CD4-positive, alpha-beta memory T cell (primary cell): ENCODE measurements around the gene CST6. TPM values are rescaled to one million over a fixed set of nuclear protein-coding genes. Genes with fewer than 3 reads are reported as not detected.

Experiments used
- CTCF ChIA-PET: fragments of 350-600 bp; sonication (Branson Sonifier 250); formaldehyde crosslinking; loops from one replicate; lab custom pipeline; 2021; ENCODE audit warnings: inconsistent platforms; ENCODE audit not compliant: partially characterized antibody; lab: Charles Lee
- POLR2A ChIA-PET: fragments of 350-600 bp; sonication (Branson Sonifier 250); formaldehyde crosslinking; loops from one replicate; lab custom pipeline; 2021; ENCODE audit not compliant: partially characterized antibody; lab: Charles Lee
- DNase-seq, 5 donors: peaks; one replicate each; pipeline versions ENCODE4 v3.0.0 to v3.0.0-alpha.2; 2020 to 2022; ENCODE audit warnings: mixed read lengths in 1 of 5
- H3K27ac ChIP-seq: one replicate; pipeline ENCODE4 v1.7.0; 2013; ENCODE audit warnings: low read depth, low read length
- H3K27me3 ChIP-seq: 2 replicates; pipeline ENCODE4 v1.7.0; 2013; ENCODE audit warnings: mild to moderate bottlenecking, low read length, moderate library complexity; ENCODE audit not compliant: insufficient read depth
- H3K36me3 ChIP-seq: 2 replicates; pipeline ENCODE4 v1.7.0; 2013; ENCODE audit warnings: mild to moderate bottlenecking, low read length, moderate library complexity; ENCODE audit not compliant: insufficient read depth
- H3K4me1 ChIP-seq: 2 replicates; pipeline ENCODE4 v1.7.0; 2013; ENCODE audit warnings: mild to moderate bottlenecking, low read length, moderate library complexity; ENCODE audit not compliant: insufficient read depth
- H3K4me3 ChIP-seq, 2 donors: one replicate each; pipeline ENCODE4 v1.7.0; 2013; ENCODE audit warnings: low read length in 2 of 2, mild to moderate bottlenecking in 1 of 2
- H3K9me3 ChIP-seq, 2 donors: one replicate each; pipeline ENCODE4 v1.7.0; 2013; ENCODE audit warnings: low read length in 2 of 2, control low read depth in 1 of 2; ENCODE audit not compliant: control insufficient read depth in 1 of 2
- H3K27ac Mint-ChIP-seq, 7 donors: one replicate each; pipeline ENCODE4 v1.8.0; 2020 to 2021; ENCODE audit warnings: mixed read lengths in 7 of 7, mild to moderate bottlenecking in 6 of 7, inconsistent platforms in 3 of 7, moderate library complexity in 3 of 7
- H3K27me3 Mint-ChIP-seq, 2 donors: one replicate each; pipeline ENCODE4 v1.8.0; 2020 to 2021; ENCODE audit warnings: mixed read lengths in 2 of 2
- H3K36me3 Mint-ChIP-seq, 2 donors: one replicate each; pipeline ENCODE4 v1.8.0; 2020 to 2021; ENCODE audit warnings: mixed read lengths in 2 of 2, inconsistent platforms in 1 of 2, mild to moderate bottlenecking in 1 of 2
- H3K4me1 Mint-ChIP-seq, 4 donors: one replicate each; pipeline ENCODE4 v1.8.0; 2020 to 2021; ENCODE audit warnings: mixed read lengths in 4 of 4, mild to moderate bottlenecking in 1 of 4
- H3K4me3 Mint-ChIP-seq, 8 donors: one replicate each; pipeline ENCODE4 v1.8.0; 2020 to 2021; ENCODE audit warnings: mixed read lengths in 8 of 8, mild to moderate bottlenecking in 7 of 8, moderate library complexity in 6 of 8, inconsistent platforms in 3 of 8
- H3K9me3 Mint-ChIP-seq, 8 donors: one replicate each; pipeline ENCODE4 v1.8.0; 2020 to 2021; ENCODE audit warnings: mixed read lengths in 8 of 8, mild to moderate bottlenecking in 5 of 8, inconsistent platforms in 3 of 8, moderate library complexity in 1 of 8
- intact Hi-C: fragments of 100-400 bp; cut with micrococcal nuclease; formaldehyde crosslinking; loops from one replicate; pipeline ENCODE4 v1.15.1; 2023
- polyA plus RNA-seq, 2 donors: library from polyadenylated mRNA; unstranded; fragments of 300-500 nt; fragmentation: Illumina TruSeq; gene quantifications; one replicate each; pipeline ENCODE4 v1.2.3, GENCODE V29; 2021
- total RNA-seq, 2 experiments: library from RNA; stranded (reverse); gene quantifications; one replicate each; pipeline ENCODE4 v1.2.3, GENCODE V29; 2021

Gene CST6
- total and polyA plus RNA-seq, 4 experiments from 2014 or later: not detected

DNA sequence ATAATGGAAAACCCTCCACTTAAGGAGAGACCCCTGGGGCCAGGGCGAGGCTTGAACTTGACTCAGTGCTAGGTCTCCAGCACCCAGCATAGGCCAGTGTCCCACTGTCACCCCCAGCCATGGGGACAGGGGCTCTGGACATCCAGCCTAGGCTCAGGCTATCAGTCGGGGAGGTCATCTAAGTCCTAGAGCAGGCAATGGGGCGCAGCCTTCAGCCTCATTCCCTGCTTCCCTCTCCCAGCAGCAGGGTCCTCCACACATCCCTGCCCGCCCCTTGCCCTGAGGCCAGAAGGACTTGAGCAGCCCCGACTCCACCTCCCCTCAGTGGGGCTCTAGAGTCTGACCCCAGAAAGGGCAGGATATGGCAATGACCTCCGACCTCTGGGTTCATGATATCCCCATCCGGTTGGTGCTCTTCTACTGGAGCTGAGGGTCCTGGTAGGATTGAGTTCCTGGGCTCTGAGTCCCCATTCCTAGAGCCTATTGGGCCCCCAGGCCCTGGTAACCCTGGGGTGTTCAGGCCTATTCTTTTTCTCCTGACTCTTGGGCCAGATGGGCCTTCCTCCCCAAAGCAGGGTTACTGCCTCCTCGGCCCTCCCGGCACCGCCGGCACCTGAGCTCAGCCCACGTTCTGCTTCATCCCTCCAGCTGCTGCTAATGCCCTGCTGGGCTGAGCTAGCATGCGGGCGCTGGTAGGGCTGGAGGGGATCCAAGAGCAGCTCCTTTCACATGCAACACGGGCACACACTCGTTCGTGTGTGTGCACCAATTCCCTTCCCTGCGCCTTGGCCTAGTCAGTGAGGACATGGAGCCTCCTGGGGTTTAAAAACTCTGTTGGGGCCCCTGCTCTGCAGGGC, 4.4 kb downstream of the CST6 start:
- Histone ChIP-seq H3K27ac (no peak overlapping the region), H3K27me3 (peaks cover 13% of the 10 kb centered on the region), H3K36me3 (no peaks in the 10 kb centered on the region), H3K9me3 (no peaks in the 10 kb centered on the region), H3K4me1 (no peaks in the 10 kb centered on the region), H3K4me3 (no peak overlapping the region)
- intact Hi-C loops: no loop called here
- Mint-ChIP-seq H3K27ac (no peak overlapping the region), H3K4me1 (peaks cover 0 to 4% (median under 1%) of the 10 kb centered on the region in 4 donors), H3K4me3 (no peak overlapping the region), H3K27me3 (peaks cover 4 to 10% of the 10 kb centered on the region in 2 donors), H3K9me3 (no peaks in the 10 kb centered on the region), H3K36me3 (no peaks in the 10 kb centered on the region)
- POLR2A ChIA-PET: no interaction called here
- CTCF ChIA-PET: no interaction called here
- no peak for DNase-seq

DNA sequence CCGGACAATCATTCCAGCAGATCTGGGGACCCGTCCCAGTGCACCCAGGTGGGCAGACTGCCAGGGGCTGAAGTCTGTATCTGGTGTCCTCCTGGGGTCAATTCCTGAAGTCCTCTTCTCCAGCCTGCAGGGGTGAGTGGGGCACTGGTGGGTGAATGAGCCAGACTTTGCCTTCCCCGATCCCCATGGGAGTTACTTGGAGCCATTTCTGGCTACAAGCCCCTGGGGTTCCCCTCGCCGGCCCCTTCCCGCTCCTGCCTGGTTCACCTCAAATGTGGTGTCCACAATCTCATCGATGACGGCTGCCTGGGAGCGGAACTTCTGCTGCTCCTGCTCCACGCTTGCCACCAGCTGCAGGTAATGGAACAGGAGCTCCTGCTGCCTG, 5.0 kb downstream of the CST6 start:
- CTCF ChIA-PET: no interaction called here
- intact Hi-C loops: no loop called here

DNA sequence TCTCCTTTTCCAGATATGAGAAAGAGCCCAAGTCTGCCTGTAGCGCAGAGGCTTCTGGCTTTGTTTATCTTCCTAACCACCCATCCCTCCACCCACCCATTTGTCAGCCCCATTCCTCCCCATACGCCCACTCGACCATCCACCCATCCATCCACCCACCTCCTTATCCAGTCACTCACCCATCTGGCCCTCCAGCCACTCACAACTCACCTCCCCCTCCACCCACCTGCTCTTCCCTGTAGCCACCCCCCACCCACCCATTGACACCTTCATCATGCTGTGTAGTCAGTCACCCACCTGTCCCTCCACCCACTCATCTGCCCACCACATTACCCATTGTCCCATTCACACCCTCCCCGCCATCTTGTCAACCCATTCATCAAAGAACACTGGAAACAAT, 5.5 kb downstream of the CST6 start:
- CTCF ChIA-PET: no interaction called here
- Histone ChIP-seq H3K27me3 (peaks cover 8% of the 10 kb centered on the region), H3K36me3 (no peaks in the 10 kb centered on the region), H3K4me3 (no peak overlapping the region), H3K27ac (no peak overlapping the region), H3K9me3 (no peaks in the 10 kb centered on the region), H3K4me1 (peaks cover 2% of the 10 kb centered on the region)
- POLR2A ChIA-PET: no interaction called here
- Mint-ChIP-seq H3K36me3 (no peaks in the 10 kb centered on the region), H3K27me3 (peaks cover 4 to 10% of the 10 kb centered on the region in 2 donors), H3K27ac (no peak overlapping the region), H3K4me3 (no peak overlapping the region), H3K9me3 (no peaks in the 10 kb centered on the region), H3K4me1 (peaks cover under 1 to 4% (median 1%) of the 10 kb centered on the region in 4 donors)
- DNase-seq: no peak
- intact Hi-C loops: no loop called here

More for the DNA sequence above, 5.0 kb downstream of the CST6 start:
- POLR2A ChIA-PET: no interaction called here
- no peaks in the 10 kb centered on the region for H3K36me3 ChIP-seq
- H3K27ac ChIP-seq: no peak overlapping the region
- H3K27me3 ChIP-seq: peaks cover 8% of the 10 kb centered on the region
- Mint-ChIP-seq H3K4me3 (no peak overlapping the region), H3K36me3 (no peaks in the 10 kb centered on the region), H3K9me3 (no peaks in the 10 kb centered on the region), H3K4me1 (peaks cover 0 to 4% (median under 1%) of the 10 kb centered on the region in 4 donors), H3K27me3 (peaks cover 4 to 10% of the 10 kb centered on the region in 2 donors), H3K27ac (no peak overlapping the region)
- no peaks in the 10 kb centered on the region for H3K9me3 ChIP-seq
- H3K4me1 ChIP-seq: no peaks in the 10 kb centered on the region
- H3K4me3 ChIP-seq: no peak overlapping the region
- no peak for DNase-seq

GRCh38 chr11:66020212-66020611, 8.4 kb downstream of the CST6 start:
- H3K9me3 Mint-ChIP-seq: no peaks in the 10 kb centered on the region
- H3K36me3 ChIP-seq: no peaks in the 10 kb centered on the region
- H3K4me3 ChIP-seq: no peak overlapping the region
- DNase-seq: no peak
- H3K36me3 Mint-ChIP-seq: no peaks in the 10 kb centered on the region
- H3K27ac ChIP-seq: no peak overlapping the region
- CTCF ChIA-PET: interaction anchor here (1.7 kb wide), 1 partner anchor 24 kb away, joined by 4 read pairs; no protein-coding TSS in a partner anchor
- no peak overlapping the region for H3K4me3 Mint-ChIP-seq
- H3K4me1 ChIP-seq: peaks cover 6% of the 10 kb centered on the region
- peaks cover 4 to 6% of the 10 kb centered on the region in 2 donors for H3K27me3 Mint-ChIP-seq
- H3K27ac Mint-ChIP-seq: no peak overlapping the region
- intact Hi-C loops: no loop called here
- H3K9me3 ChIP-seq: no peaks in the 10 kb centered on the region
- H3K4me1 Mint-ChIP-seq: peaks cover 0 to 9% (median 6%) of the 10 kb centered on the region in 4 donors
- POLR2A ChIA-PET: no interaction called here
- H3K27me3 ChIP-seq: no peaks in the 10 kb centered on the region

DNA sequence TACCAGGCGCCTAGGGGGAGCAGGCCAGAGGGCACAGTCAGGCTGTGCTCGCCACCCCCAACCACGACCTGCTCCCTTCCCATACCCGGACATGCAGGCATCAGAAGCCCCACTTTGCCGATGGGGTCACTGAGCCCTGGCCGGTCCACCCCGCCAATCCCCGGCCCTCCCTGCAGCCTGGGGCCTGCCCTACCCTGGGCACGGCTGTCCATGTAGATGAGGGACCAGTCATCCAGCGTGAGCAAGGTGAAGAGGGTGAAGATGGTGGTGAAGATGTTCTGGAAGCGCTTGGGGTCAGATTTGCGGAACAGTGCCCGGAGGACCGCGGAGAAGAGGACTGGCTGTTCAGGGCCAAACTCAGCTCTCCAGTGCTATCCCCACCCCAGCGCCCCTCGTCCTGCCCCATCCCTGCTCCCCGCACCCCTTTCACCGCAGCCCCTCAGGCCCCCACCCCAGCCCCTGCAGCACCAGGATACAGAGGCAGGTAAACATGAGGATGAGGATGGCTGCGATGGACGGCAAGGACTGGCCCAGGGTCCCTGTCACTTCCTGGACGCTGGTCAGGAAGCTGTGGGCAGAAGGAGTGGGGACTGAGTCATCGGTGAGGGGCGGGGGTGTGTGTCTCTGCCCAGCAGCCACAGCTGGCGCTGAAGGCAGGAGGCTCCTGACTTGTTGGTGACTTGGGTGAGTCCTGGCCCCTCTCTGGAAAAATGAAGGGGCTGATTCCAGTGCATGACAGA, 9.0 kb downstream of the CST6 start:
- Histone ChIP-seq H3K4me3 (no peak overlapping the region), H3K4me1 (peaks cover 6% of the 10 kb centered on the region), H3K9me3 (no peaks in the 10 kb centered on the region), H3K36me3 (no peaks in the 10 kb centered on the region), H3K27ac (no peak overlapping the region), H3K27me3 (no peaks in the 10 kb centered on the region)
- H3K9me3 Mint-ChIP-seq: no peaks in the 10 kb centered on the region
- DNase-seq: no peak
- peak overlapping the region in 1 of 7 donors; percentile 86 for H3K27ac Mint-ChIP-seq
- H3K27me3 Mint-ChIP-seq: peaks cover 4 to 6% of the 10 kb centered on the region in 2 donors
- no peaks in the 10 kb centered on the region for H3K36me3 Mint-ChIP-seq
- peaks cover 0 to 9% (median 6%) of the 10 kb centered on the region in 4 donors for H3K4me1 Mint-ChIP-seq
- ChIA-PET POLR2A (no interaction called here), CTCF (interaction anchor here (1.7 kb wide), 1 partner anchor 10 kb away, joined by 4 read pairs; no protein-coding TSS in a partner anchor)
- intact Hi-C loops: no loop called here
- peak overlapping the region in 1 of 8 donors; percentile 50 for H3K4me3 Mint-ChIP-seq

GRCh38 chr11:66022401-66023185, 10.8 kb downstream of the CST6 start:
- Histone ChIP-seq H3K4me3 (no peak overlapping the region), H3K4me1 (peaks cover 6% of the 10 kb centered on the region), H3K27me3 (no peaks in the 10 kb centered on the region), H3K9me3 (no peaks in the 10 kb centered on the region), H3K36me3 (no peaks in the 10 kb centered on the region), H3K27ac (no peak overlapping the region)
- intact Hi-C loops: loop anchor here (1.0 kb wide), 2 partner anchors 33 to 204 kb away; no protein-coding TSS in a partner anchor
- Mint-ChIP-seq H3K27me3 (peaks cover 4 to 6% of the 10 kb centered on the region in 2 donors), H3K9me3 (no peaks in the 10 kb centered on the region), H3K4me3 (peak overlapping the region in 4 of 8 donors; percentile 33 to 72 (median 56)), H3K27ac (peak overlapping the region in 1 of 7 donors; percentile 48), H3K4me1 (peaks cover 0 to 9% (median 6%) of the 10 kb centered on the region in 4 donors), H3K36me3 (no peaks in the 10 kb centered on the region)
- ChIA-PET CTCF (interaction anchor here (0.6 to 2.3 kb wide), 35 partner anchors 8 to 331 kb away, joined by 3 to 19 read pairs (median 4); partner anchors contain the start of genes BANF1, CCDC85B, CST6 and EIF1AD), POLR2A (interaction anchor here (0.6 to 1.8 kb wide), 5 partner anchors 20 to 310 kb away, joined by 3 to 7 read pairs (median 3); partner anchors contain the start of genes BANF1, EIF1AD, FIBP and KAT5)
- DNase-seq: peak; percentile 59 to 76 (median 63)
